SW 1271 (cell line): Measurements from ENCODE around the gene DCX.

Experiments used
- DNase-seq, 2 experiments: peaks; one replicate each; lab custom pipeline; 2025; lab: John Stamatoyannopoulos, UW

DCX gene

GRCh38 chrX:111308039-111308438 is 104.0 kb downstream of the DCX start:
- no peak for DNase-seq

- no peak for DNase-seq
These were observed 109.7 kb downstream of the DCX start for GRCh38 chrX:111302284-111302683.

GRCh38 chrX:111288841-111289240 is 123.2 kb downstream of the DCX start:
- DNase-seq = no peak

- DNase-seq = no peak
These were observed 127.2 kb downstream of the DCX start for GRCh38 chrX:111284631-111285293.

- DNase-seq = no peak
These were observed 128.5 kb downstream of the DCX start for GRCh38 chrX:111283446-111283845.

GRCh38 chrX:111282991-111283390 is 129.0 kb downstream of the DCX start:
- no peak for DNase-seq

- DNase-seq = no peak
These were observed 129.9 kb downstream of the DCX start for GRCh38 chrX:111282139-111282538.

GRCh38 chrX:111270339-111270738 is 141.7 kb downstream of the DCX start, which contains the start of gene CAPN6:
CAPN6 (minus strand) TSS chrX:111270483; CDS start chrX:111263936, 6,547 bp downstream.
- DNase-seq = no peak

- no peak for DNase-seq
These were observed 143.5 kb downstream of the DCX start for GRCh38 chrX:111268506-111268905.

- DNase-seq = no peak
These were observed 146.5 kb downstream of the DCX start for GRCh38 chrX:111265486-111265885.

- no peak for DNase-seq
These were observed 147.6 kb downstream of the DCX start for GRCh38 chrX:111264385-111264784.

GRCh38 chrX:111262086-111262485 is 149.9 kb downstream of the DCX start:
- DNase-seq = no peak

GRCh38 chrX:111260451-111260850 is 151.5 kb downstream of the DCX start:
- DNase-seq = no peak

GRCh38 chrX:111259559-111259958 is 152.4 kb downstream of the DCX start:
- no peak for DNase-seq

GRCh38 chrX:111257733-111258132 is 154.3 kb downstream of the DCX start:
- no peak for DNase-seq

- DNase-seq = peak in 1 of 2 experiments; percentile 6
These were observed 156.9 kb downstream of the DCX start for GRCh38 chrX:111254896-111255693.

- peak in 1 of 2 experiments; percentile 0 for DNase-seq
These were observed 167.7 kb downstream of the DCX start for GRCh38 chrX:111244235-111244750.
